Measurements from ENCODE around the gene VAMP5. TPM values are rescaled to one million over a fixed set of nuclear protein-coding genes. Genes with fewer than 3 reads are reported as not detected.

The VAMP5 gene
- total and polyA plus RNA-seq, 2 experiments from 2014 or later: 0.87 to 7.8 TPM

- H3K36me3 ChIP-seq (ENCODE audit: insufficient read depth): no peaks in the 10 kb centered on the region
- H3K4me2 ChIP-seq: no peak overlapping the region
- Mint-ChIP-seq H3K27me3 (ENCODE audit: insufficient read depth, low read depth, poor library complexity) (peaks cover 26% of the 10 kb centered on the region), H3K36me3 (ENCODE audit: low read depth) (peaks cover 10% of the 10 kb centered on the region; the same call in 1 of the 3 replicates), H3K4me1 (peaks cover 35% of the 10 kb centered on the region), H3K4me3 (no peak overlapping the region), H3K27ac (no peak overlapping the region), H3K9me3 (0 out of 3 replicates have a peak, but pooled peaks cover 3% of the 10 kb centered on the region)
- H3F3A ChIP-seq (replicated peaks; ENCODE audit: low read depth): peaks cover 10% of the 10 kb centered on the region; the same call in 1 of the 2 replicates
- ATAC-seq (no peak), DNase-seq (ENCODE audit: low spot score) (no peak)
- H3K27me3 ChIP-seq (ENCODE audit: insufficient read depth): peaks cover 20% of the 10 kb centered on the region
- no peak overlapping the region for H3K4me3 ChIP-seq
- H4K20me1 ChIP-seq (replicated peaks; ENCODE audit: insufficient read depth): no peaks in the 10 kb centered on the region
- H3K27ac ChIP-seq (ENCODE audit: low read depth): no peak overlapping the region
- no peaks in the 10 kb centered on the region for H3K79me2 ChIP-seq (replicated peaks; ENCODE audit: insufficient read depth)
- TF ChIP-seq JUNB (IDR thresholded peaks at IDR 0.05; ENCODE audit: unreplicated experiment) (no peak), CREB1 (CRISPR knock-in tag; IDR thresholded peaks at IDR 0.05; ENCODE audit: low read depth) (no peak), EZH2 (IDR thresholded peaks at IDR 0.05; ENCODE audit: low read depth, unreplicated experiment) (no peak)
- H3K4me1 ChIP-seq (ENCODE audit: insufficient read depth): peaks cover 33% of the 10 kb centered on the region
- H3K9me2 ChIP-seq (ENCODE audit: insufficient read depth): no peaks in the 10 kb centered on the region
- no peak overlapping the region for H2AFZ ChIP-seq
Measured at GRCh38 chr2:85580206-85580605, 4.0 kb upstream of the VAMP5 start.

- peaks cover 8% of the 10 kb centered on the region; the same call in 1 of the 2 replicates for H3F3A ChIP-seq (replicated peaks; ENCODE audit: low read depth)
- no peak overlapping the region for H3K4me3 Mint-ChIP-seq
- ATAC-seq (no peak), DNase-seq (ENCODE audit: low spot score) (no peak)
- H3K79me2 ChIP-seq (replicated peaks; ENCODE audit: insufficient read depth): no peaks in the 10 kb centered on the region
- H3K27ac Mint-ChIP-seq: no peak overlapping the region
- H3K9me2 ChIP-seq (ENCODE audit: insufficient read depth): no peaks in the 10 kb centered on the region
- H3K27me3 Mint-ChIP-seq (ENCODE audit: insufficient read depth, low read depth, poor library complexity): peaks cover 30% of the 10 kb centered on the region
- H3K4me2 ChIP-seq: no peak overlapping the region
- H3K9me3 Mint-ChIP-seq: 0 out of 3 replicates have a peak, but pooled peaks cover 3% of the 10 kb centered on the region
- H3K36me3 ChIP-seq (ENCODE audit: insufficient read depth): no peaks in the 10 kb centered on the region
- peaks cover 10% of the 10 kb centered on the region; the same call in 1 of the 3 replicates for H3K36me3 Mint-ChIP-seq (ENCODE audit: low read depth)
- H3K4me3 ChIP-seq: no peak overlapping the region
- H3K4me1 ChIP-seq (ENCODE audit: insufficient read depth): peaks cover 30% of the 10 kb centered on the region
- H2AFZ ChIP-seq: no peak overlapping the region
- no peak overlapping the region for H3K27ac ChIP-seq (ENCODE audit: low read depth)
- no peaks in the 10 kb centered on the region for H4K20me1 ChIP-seq (replicated peaks; ENCODE audit: insufficient read depth)
- no peak for TF ChIP-seq CREB1 (CRISPR knock-in tag; IDR thresholded peaks at IDR 0.05; ENCODE audit: low read depth)
- no peak for TF ChIP-seq EZH2 (IDR thresholded peaks at IDR 0.05; ENCODE audit: low read depth, unreplicated experiment)
- no peak for TF ChIP-seq ZNF462 (CRISPR knock-in tag; IDR thresholded peaks at IDR 0.05)
- no peak for TF ChIP-seq EZH2phosphoT487 (IDR thresholded peaks at IDR 0.05; ENCODE audit: unreplicated experiment)
- no peak for TF ChIP-seq NANOG (IDR thresholded peaks at IDR 0.05; ENCODE audit: borderline replicate concordance)
- no peak for TF ChIP-seq ZNF114 (CRISPR knock-in tag; IDR thresholded peaks at IDR 0.05)
- TF ChIP-seq JUNB (IDR thresholded peaks at IDR 0.05; ENCODE audit: unreplicated experiment): no peak
- no peak for TF ChIP-seq POLR2AphosphoS5 (IDR thresholded peaks at IDR 0.05; ENCODE audit: low read depth)
- H3K4me1 Mint-ChIP-seq: peaks cover 33% of the 10 kb centered on the region
- peaks cover 31% of the 10 kb centered on the region for H3K27me3 ChIP-seq (ENCODE audit: insufficient read depth)
Measured at GRCh38 chr2:85582492-85582891, 1.7 kb upstream of the VAMP5 start.

All from GM23338 (cell line).